ENCODE data around the gene VPS33B.

The VPS33B gene

DNA sequence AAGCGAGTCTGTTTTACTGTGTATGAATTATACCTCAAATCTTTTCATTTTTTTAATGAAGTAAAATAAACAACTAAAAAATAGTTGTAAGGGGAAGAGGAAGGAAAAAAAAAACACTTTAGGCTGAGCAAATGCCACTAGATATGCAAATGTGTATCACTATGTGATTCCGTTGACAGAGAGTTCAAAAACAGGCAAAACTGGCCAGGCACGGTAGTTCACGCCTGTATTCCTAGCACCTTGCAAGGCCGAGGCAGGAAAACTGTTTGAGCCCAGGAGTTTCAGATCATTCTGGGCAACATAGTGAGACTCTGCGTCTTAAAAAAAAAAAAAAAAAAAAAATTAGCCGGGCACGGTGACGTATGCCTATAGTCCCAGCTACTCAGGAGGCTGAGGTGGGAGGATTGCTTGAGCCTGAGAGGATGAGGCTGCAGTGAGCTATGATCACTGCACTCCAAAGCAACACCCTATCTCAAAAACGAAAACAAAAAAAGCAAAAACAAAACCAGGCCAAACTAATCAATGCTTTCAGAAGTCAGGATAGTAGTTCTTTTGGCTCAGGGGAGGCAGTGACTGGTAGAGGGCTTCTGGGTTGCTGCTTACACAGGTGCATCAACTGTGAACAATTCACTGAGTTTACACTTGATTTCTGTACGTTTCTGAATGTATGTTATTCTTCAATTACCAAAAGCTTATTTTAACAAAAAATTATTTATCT lies 35.4 kb downstream of the VPS33B start:
- no peak for DNase-seq (ENCODE audit: low read depth in 4 of 4, low spot score in 1 of 4)

DNA sequence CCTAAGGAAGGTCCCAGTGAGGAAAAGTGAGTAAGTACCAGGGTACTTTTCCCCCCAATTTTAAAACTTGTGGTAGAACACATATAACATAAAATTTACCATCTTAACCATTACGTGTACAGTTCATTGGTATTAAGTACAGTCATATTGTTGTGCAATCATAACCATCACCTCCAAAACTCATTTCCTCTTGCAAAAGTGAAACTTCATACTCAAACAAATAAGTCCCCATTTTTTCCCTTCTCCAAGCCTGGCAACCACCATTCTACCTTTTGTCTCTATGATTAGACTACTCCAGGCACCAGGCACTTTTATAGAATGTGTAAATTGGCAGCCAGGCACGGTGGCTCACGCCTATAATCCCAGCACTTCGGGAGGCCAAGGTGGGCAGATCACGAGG lies 40.3 kb downstream of the VPS33B start:
- DNase-seq (ENCODE audit: low read depth in 4 of 4, low spot score in 1 of 4) = no peak

DNA sequence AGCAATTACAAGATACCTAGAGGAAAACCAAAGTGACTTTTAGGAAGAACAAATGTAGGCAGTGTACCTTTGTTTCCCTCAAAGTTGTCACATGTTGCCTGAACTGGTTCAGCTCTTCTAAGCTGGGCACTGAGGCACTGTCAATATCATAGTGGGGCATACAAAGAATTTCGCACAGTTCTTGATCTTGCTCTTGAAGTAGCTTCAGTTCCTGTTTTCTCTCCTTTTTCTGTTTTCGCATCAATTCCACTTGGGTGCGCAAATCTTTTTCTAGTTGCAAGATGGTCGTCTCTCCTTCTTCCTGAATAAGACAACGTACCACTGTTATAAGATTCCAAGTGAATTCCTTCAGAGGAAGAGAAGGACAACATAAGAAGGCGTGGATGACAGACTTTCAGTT lies 40.7 kb downstream of the VPS33B start:
- no peak for DNase-seq (ENCODE audit: low read depth in 4 of 4, low spot score in 1 of 4)

DNA sequence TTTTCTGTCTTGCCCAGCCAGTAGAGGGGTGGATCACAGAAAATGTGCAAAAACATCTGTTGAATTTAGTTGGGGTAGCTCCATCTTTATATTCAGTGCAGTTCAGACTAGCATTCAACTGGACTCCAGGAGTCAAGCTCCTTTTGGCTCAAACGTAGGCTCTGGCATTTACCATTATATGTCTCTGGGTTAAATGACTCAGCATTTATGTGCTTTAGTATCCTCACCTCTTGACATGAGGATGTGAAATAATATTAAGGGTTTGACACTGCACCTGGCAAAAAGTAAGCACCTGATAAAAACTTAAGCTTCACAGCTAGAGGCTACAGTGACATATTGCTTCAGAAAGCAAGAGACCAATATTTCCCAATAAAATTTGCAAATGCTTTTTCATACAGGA lies 42.8 kb downstream of the VPS33B start:
- no peak for DNase-seq (ENCODE audit: low read depth in 4 of 4, low spot score in 1 of 4)

- no peak for DNase-seq (ENCODE audit: low read depth in 4 of 4, low spot score in 1 of 4)
Measured at GRCh38 chr15:90974216-90974615, 48.2 kb downstream of the VPS33B start.

DNA sequence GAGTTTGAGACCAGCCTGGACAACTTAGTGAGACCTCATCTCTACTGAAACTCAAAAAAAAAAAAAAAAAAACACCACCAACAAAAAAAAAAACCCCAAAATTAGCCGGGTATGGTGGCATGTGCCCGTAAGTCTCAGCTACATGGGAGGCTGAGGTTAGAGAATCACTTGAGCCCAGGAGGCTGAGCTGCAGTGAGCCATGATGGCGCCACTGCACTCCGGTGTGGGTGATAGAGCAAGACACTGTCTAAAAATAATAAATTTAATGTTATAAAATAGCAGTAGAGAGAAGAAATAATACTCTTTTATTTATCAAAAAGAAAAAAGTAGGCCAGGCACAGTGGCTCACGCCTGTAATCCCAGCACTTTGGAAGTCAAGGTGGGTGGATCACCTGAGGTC lies 50.3 kb downstream of the VPS33B start:
- DNase-seq (ENCODE audit: low read depth in 4 of 4, low spot score in 1 of 4) = no peak

DNA sequence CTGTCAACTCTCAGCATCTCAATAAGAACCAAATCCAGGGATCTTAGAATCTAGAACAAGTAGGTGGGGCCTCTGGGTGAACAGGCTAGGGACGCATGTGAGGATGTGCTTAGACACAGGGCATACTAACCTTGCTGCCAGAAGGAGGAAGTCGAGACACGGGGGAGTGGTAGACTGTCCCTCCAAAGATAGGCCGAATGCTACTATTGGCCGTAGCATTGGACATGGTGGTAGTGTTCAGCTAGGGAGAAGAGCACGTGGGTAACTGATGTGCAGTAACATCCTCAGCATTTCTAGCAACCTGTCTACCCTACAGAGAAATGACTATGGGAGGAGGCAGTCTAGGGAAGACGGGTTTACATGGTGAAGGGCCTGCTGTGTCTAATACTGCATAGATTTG lies 52.1 kb downstream of the VPS33B start:
- no peak for DNase-seq (ENCODE audit: low read depth in 4 of 4, low spot score in 1 of 4)

DNA sequence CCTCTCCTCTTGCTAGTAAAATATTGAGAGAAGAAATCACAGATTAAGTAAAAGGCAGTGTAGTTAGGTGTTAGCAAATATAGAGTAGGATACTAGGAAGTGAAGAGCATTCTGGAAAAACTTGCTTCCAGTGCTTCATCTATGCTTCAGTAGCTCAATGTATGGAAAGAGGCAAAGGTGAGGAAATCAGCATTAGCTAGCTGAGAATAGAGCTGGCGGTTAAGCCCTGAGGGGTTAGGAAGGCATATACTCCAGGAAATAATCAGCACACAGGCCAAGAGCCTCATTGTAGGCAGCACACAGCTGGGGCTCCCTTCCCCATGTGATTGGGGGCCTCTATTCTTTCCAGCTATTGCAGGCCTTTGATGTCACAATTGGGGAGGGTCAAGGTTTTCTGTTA lies 54.0 kb downstream of the VPS33B start:
- DNase-seq (ENCODE audit: low read depth in 4 of 4, low spot score in 1 of 4) = no peak

DNA sequence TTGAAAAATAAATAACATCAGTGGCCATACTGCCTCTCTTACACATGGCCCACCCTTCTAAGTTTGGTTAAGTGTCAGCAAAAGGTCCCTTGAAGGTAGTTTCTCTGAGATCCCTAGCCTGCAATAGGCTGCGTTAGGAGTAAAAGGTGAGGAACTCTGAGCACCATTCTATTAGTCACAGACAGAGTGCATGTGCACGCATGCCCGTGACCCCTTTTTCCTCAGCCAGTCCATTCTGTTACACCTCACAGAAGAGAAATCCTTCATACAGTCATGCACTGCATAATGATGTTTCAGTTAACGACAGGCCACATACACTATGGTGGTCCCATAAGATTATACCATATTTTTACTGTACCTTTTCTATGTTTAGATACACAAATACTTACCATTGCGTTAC lies 55.2 kb downstream of the VPS33B start:
- no peak for DNase-seq (ENCODE audit: low read depth in 4 of 4, low spot score in 1 of 4)

GRCh38 chr15:90966262-90966661 lies 56.1 kb downstream of the VPS33B start:
- DNase-seq (ENCODE audit: low read depth in 4 of 4, low spot score in 1 of 4) = no peak

- no peak for DNase-seq (ENCODE audit: low read depth in 4 of 4, low spot score in 1 of 4)
Measured at GRCh38 chr15:90962021-90962420, 60.4 kb downstream of the VPS33B start.

DNA sequence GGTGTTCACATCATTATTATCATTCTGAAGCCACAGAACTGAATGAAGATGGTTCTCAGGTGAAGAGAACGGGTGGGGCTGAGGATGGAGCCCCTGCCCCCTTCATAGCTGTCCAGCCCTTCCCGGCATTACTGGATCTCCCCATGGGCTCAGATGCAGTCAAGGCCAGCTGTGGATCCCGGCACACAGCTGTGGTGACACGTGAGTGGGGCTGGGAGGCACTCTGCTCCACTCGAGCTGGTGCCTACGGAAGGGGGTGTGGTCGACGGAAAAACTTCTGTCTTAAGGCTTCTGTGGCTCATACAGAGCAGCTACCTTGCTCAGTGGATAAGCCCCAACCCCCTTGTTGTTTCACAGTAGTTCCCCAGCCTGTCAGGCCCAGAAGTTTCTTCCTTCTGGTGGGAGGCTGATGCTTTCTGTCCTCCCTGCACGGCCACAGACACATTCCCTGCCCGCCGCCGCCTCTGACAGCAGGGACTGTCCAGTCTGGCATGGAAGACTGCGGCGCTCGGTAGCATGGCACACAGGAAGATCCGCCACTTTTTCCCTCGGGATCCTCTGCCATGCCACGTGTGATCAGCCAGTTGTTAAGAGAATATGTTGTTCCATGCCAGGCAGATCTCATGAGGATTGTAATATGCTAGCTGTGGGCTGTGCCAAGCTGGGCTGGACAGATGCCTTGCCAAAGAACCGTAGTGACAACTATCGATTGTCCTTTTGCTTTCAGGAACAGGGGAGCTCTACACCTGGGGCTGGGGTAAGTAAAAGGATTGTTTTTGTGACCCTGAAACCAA lies 61.9 kb downstream of the VPS33B start:
- no peak for DNase-seq (ENCODE audit: low read depth in 4 of 4, low spot score in 1 of 4)

GRCh38 chr15:90959894-90960293 lies 62.5 kb downstream of the VPS33B start:
- DNase-seq (ENCODE audit: low read depth in 4 of 4, low spot score in 1 of 4) = no peak

DNA sequence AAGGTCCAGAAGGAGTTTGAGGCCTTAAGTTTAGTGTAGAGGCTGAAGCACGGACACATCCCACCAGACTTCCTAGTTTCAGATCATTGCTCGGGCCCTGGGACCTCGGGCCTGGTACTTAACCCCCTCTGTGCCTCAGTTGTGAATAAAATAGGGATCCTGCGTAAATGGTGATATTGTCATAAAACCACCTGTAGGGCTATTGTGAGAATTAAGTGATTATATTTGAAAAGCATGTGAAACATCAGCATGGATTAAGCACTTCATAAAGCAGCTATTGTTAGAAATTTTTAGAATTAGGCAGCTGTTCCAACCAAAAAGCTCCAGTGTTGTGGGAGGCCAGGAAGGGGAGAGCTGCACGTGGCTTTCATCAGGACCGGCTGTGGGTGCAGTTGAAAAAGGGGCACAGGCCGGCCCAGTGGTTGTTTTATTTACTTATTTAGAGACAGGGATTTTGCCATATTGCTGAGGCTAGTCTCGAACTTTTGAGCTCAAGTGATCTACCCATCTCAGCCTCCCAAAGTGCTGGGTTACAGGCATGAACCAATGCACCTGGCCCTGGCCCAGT lies 63.3 kb downstream of the VPS33B start:
- DNase-seq (ENCODE audit: low read depth in 4 of 4, low spot score in 1 of 4) = no peak

DNA sequence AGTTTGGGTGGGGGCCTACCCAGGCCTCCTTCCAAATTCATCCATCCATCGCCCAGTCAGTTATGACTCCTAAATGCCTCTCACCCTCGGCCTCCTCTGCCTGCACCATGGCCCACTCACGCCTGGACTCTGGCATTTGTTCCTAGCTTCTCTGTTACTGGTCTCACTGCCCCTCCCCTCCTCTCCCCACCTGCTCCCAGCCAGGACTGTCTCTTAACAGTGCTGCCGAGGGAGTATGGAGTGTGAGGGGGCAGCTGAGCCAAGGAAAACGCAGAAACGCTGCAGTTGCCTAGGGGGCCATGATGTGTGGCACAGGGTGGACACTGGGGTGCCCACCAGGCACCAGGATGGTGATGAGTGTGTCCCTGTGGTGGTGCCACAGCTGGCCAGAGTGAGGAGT lies 64.6 kb downstream of the VPS33B start:
- DNase-seq (ENCODE audit: low read depth in 4 of 4, low spot score in 1 of 4) = no peak

- no peak for DNase-seq (ENCODE audit: low read depth in 4 of 4, low spot score in 1 of 4)
Measured at GRCh38 chr15:90957031-90957790, 65.2 kb downstream of the VPS33B start.

- DNase-seq (ENCODE audit: low read depth in 4 of 4, low spot score in 1 of 4) = peak; percentile 34 to 60 (median 44)
Measured at GRCh38 chr15:90956274-90957030, 65.9 kb downstream of the VPS33B start.

DNA sequence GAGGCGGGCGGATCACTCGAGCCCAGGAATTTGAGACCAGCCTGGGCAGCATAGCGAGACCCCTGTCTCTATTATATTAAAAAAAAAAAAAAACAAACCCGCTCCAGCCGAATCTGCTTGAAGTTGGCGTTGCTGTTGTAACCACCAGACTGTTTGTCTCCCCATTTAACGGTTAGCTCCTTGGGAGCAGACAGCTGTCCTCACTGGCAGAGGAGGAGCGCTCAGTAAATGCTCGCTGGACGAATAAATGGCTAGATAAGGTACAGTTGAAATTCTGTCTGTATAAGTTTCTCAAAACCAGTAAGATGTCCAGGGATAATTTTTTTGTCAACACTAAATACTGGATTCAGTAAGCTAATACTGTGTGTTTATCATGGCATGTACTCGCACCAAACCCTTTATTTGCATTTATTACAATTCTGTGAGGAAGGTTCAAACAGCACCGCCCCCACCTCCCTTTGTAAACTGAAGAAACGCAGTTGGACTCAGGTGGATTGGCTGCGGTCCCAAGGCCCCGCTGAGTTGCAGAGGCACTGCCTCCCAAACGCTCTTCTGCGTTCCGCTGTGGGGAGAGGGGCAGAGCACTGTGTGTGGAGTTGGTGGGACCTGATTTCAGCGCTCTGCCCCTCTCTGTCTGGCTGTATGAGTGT lies 66.6 kb downstream of the VPS33B start:
- no peak for DNase-seq (ENCODE audit: low read depth in 4 of 4, low spot score in 1 of 4)

DNA sequence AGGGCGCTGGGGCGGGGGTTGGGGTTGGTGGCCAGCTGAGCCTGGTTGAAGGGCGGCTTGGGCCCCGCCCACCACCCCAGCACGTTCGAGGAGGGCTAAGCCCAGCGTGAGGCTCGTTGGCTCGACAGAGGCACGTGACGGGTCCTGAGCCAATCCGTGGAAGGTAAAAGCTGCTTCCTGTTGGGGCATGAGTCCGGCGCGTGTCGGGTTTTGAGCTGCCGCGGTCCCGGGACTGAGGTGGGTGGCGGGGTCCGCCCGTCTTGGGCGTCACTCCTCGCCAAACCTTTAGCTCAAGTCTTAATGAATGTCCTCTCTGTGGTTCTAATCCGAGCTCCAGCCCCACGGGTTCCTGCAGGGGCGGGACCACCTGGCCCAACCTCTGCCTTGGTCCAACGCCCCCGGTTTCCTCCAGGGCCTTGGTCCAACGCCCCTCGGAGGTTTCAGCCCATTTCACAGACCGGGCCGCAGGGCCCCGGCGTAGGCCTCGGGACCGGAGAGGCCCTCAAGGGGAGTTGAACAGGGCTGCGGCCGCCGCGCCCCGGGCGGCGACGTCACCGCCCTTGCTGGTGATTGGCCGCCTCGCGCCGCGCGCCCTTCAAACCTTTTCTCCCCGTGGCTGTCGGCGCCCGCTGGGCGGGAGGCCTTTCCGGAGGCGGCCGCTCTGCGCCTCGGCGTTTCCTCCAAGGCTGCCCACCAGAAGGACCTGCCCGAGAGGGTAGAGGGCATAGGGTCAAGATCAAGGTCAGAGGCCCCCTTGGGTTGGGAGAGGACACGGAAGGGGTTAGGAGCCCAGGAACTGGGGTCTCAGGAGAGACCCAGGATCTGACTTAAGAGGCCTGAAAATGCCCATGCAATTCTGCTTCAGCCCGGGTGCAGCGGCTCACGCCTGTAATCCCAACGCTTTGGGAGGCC lies 67.4 kb downstream of the VPS33B start, which contains the start of gene RCCD1:
TSS of gene RCCD1 (plus strand) at position 173 of the 912 bp plus-strand sequence. CDS start 1,851 bp downstream, outside the sequence.
- DNase-seq (ENCODE audit: low read depth in 4 of 4, low spot score in 1 of 4) = peak; percentile 62 to 90 (median 74)

Measured in stimulated activated CD4-positive, alpha-beta T cell treated with anti-CD3 and anti-CD28 coated beads, Interleukin-1b, Interleukin-23, amount 100 ng/mL, for 24 hours (primary cell).